Psoas muscle (tissue), 8 donors: ENCODE measurements around the gene LRRIQ4. TPM values are rescaled to one million over a fixed set of nuclear protein-coding genes. Genes with fewer than 3 reads are reported as not detected.

Experiments used
- ATAC-seq, 4 donors: fragments of 200-7000 bp; cut with Tn5 transposase; one replicate each; pipeline ENCODE4 v1.9.1; 2020; ENCODE audit warnings: moderate library complexity in 3 of 4, mild to moderate bottlenecking in 2 of 4
- DNase-seq, 2 donors: peaks; one replicate each; pipeline ENCODE4 v3.0.0-alpha.2; 2020
- H3K27ac ChIP-seq: fragments of 200-600 bp; one replicate; pipeline ENCODE4 v1.8.0; 2022
- H3K27me3 ChIP-seq, 3 donors: fragments of 200-600 bp in 1 of 3; one replicate each; pipeline versions ENCODE4 v1.6.1 to v1.8.0; 2013 to 2022; ENCODE audit warnings: low read length in 2 of 3, mild to moderate bottlenecking in 2 of 3, moderate library complexity in 1 of 3; ENCODE audit not compliant: insufficient read depth in 3 of 3
- H3K36me3 ChIP-seq, 2 donors: fragments of 200-600 bp in 1 of 2; one replicate each; pipeline versions ENCODE4 v1.6.1 to v1.8.0; 2013 to 2022; ENCODE audit warnings: low read depth in 1 of 2, mild to moderate bottlenecking in 1 of 2, moderate library complexity in 1 of 2; ENCODE audit not compliant: insufficient read depth in 1 of 2
- H3K4me1 ChIP-seq: fragments of 200-600 bp; one replicate; pipeline ENCODE4 v1.8.0; 2022
- H3K4me3 ChIP-seq: fragments of 200-600 bp; one replicate; pipeline ENCODE4 v1.8.0; 2022; ENCODE audit warnings: mild to moderate bottlenecking
- H3K9me3 ChIP-seq: fragments of 200-600 bp; one replicate; pipeline ENCODE4 v1.8.0; 2022
- WGBS, 3 donors: extraction: QIAGEN DNeasy Blood & Tissue Kit; methylation state at CpG; one replicate each; pipeline versions ENCODE4 v1.1.6 to v1.1.7; 2013; 5-methylcytosine and 5-hydroxymethylcytosine counted together
- intact Hi-C, 2 donors: fragments of 100-400 bp; cut with DNase I; formaldehyde crosslinking; loops; one replicate each; pipeline versions ENCODE4 v1.11.0 to v1.14.2; 2022
- polyA plus RNA-seq, 3 donors: library from polyadenylated mRNA; stranded (reverse); fragments of 200-250 nt; gene quantifications; one replicate each; pipeline ENCODE4 v1.2.3, GENCODE V29; 2013
- total RNA-seq, 4 donors: library from RNA; stranded (reverse); fragmentation: NEBNext Ultra II Directional in 2 of 4; extraction: Animal tissue kit (Norgen Biotek cat#: 25700) in 2 of 4; gene quantifications; one replicate each; pipeline versions ENCODE4 v1.2.1 to v1.2.4, GENCODE V29; 2021 to 2023
- TF ChIP-seq, protein P1 (sequence below): fragments of 200-600 bp; IDR thresholded peaks from one replicate; pipeline ENCODE4 v1.8.0; 2022; ENCODE audit warnings: antibody characterized with exemption
- donor health status: healthy with polysubstance abuse.
- donor health status: DM: no; HTN: no; CAD: no; lungs with moderate emphysema.
- donor health status: Bipolar disorder and iron deficiency.
- donor health status: healthy.
- donor health status: DM: yes; HTN: yes; CAD: no.
- donor health status: DM: no; HTN: no; CAD: no.
- donor health status: DM: no; HTN: no; CAD: no.
- donor health status: DM: yes; HTN: yes; CAD: no.

The LRRIQ4 gene
- total and polyA plus RNA-seq, 7 donors, result 0.01 TPM; not detected in 6

- TF ChIP-seq, protein P1, sequence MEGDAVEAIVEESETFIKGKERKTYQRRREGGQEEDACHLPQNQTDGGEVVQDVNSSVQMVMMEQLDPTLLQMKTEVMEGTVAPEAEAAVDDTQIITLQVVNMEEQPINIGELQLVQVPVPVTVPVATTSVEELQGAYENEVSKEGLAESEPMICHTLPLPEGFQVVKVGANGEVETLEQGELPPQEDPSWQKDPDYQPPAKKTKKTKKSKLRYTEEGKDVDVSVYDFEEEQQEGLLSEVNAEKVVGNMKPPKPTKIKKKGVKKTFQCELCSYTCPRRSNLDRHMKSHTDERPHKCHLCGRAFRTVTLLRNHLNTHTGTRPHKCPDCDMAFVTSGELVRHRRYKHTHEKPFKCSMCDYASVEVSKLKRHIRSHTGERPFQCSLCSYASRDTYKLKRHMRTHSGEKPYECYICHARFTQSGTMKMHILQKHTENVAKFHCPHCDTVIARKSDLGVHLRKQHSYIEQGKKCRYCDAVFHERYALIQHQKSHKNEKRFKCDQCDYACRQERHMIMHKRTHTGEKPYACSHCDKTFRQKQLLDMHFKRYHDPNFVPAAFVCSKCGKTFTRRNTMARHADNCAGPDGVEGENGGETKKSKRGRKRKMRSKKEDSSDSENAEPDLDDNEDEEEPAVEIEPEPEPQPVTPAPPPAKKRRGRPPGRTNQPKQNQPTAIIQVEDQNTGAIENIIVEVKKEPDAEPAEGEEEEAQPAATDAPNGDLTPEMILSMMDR, result no peak
- intact Hi-C loops, result no loop called here
- WGBS, 3 donors, result 80 to 89% (median 84%) methylated on average over 4 of the region's 4 CpGs
- H3K36me3 ChIP-seq, result no peaks in the 10 kb centered on the region
- no peak overlapping the region for H3K4me3 ChIP-seq
- ATAC-seq (no peak), DNase-seq (no peak)
- H3K4me1 ChIP-seq, result no peaks in the 10 kb centered on the region
- H3K27ac ChIP-seq, result no peak overlapping the region
- H3K9me3 ChIP-seq, result no peaks in the 10 kb centered on the region
- no peaks in the 10 kb centered on the region for H3K27me3 ChIP-seq
These were observed 15.0 kb downstream of the LRRIQ4 start for GRCh38 chr3:169827712-169828111.

DNA sequence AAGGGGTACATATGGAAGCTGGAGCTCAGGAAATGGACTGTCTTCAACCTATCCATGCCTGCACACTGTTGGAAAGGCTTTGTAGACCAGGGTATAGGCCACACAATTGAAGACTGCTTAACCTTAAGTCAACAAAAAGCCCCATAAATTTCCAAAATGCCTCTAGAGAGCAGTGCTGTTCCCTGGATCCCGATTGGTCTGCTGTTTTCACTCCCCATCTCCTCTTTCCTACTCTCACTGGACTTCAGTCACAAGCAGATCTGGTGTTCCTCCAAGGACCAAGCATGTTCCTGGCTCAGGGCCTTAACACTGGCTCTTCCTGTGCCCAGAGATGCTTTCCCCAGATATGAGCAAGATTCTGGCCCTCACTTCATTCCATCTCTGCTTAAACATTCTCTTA, 22.9 kb downstream of the LRRIQ4 start:
- Histone ChIP-seq H3K36me3 (no peaks in the 10 kb centered on the region), H3K4me1 (no peaks in the 10 kb centered on the region), H3K27ac (no peak overlapping the region), H3K27me3 (peaks cover 0 to 2% (median 0%) of the 10 kb centered on the region in 3 donors), H3K4me3 (no peak overlapping the region), H3K9me3 (no peaks in the 10 kb centered on the region)
- TF ChIP-seq, protein P1, result no peak
- intact Hi-C loops, result no loop called here
- 20 to 33% (median 28%) methylated on average over 1 of the region's 1 CpG for WGBS, 3 donors
- DNase-seq (no peak), ATAC-seq (no peak)

DNA sequence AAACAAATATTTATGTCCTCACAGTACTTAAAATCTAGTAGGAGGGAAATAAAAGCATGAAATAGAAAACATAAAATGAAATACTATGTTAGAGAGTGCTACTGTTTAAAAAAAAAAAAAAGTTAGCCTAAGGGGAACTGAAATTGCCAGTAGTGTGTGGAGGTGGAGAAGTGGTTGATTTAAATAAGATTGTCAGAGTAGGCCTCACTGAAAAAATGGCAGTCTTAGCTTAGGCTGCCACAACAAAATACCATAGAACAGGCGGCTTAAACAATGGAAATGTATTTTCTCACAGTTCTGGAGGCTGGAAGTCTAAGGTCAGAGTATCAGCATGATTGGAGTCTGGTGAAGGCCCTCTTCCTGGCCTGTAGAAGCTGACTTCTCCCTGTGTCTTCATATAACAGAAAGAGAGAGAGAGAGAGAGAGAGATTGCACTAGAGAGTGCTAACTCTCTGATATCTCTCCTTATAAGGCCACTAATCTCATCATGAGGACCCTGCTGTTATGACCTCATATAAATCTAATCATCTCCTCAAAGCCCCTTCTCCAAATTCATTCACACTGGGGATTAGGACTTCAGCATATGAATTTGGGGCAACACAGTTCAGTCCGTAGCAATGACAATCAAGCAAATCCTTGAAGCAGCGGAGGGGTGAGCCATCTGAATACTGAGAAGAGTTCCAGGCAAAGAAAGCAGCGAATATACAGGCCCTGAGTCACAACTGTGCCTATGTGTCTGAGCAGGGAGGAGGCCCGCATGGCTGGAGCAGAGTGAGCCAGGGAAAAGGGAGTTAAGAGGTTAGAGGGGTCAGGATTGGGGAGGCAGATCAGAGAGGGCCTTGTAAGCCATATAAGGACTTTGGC, 23.6 kb downstream of the LRRIQ4 start:
- no peaks in the 10 kb centered on the region for H3K36me3 ChIP-seq
- no peaks in the 10 kb centered on the region for H3K4me1 ChIP-seq
- H3K27me3 ChIP-seq, result peaks cover 0 to 2% (median 0%) of the 10 kb centered on the region in 3 donors
- no peaks in the 10 kb centered on the region for H3K9me3 ChIP-seq
- H3K27ac ChIP-seq, result no peak overlapping the region
- ATAC-seq (no peak), DNase-seq (no peak)
- 72 to 83% (median 78%) methylated on average over 5 of the region's 5 CpGs for whole genome bisulfite sequencing, 3 donors
- TF ChIP-seq, protein P1, result no peak
- intact Hi-C loops, result no loop called here
- H3K4me3 ChIP-seq, result no peak overlapping the region

GRCh38 chr3:169836942-169837275, 24.2 kb downstream of the LRRIQ4 start:
- 73 to 84% (median 81%) methylated on average over 3 of the region's 3 CpGs for WGBS, 3 donors
- no peak for DNase-seq

More at GRCh38 chr3:169836942-169837275, 24.2 kb downstream of the LRRIQ4 start:
- no peaks in the 10 kb centered on the region for H3K9me3 ChIP-seq
- intact Hi-C loops, result no loop called here
- H3K4me1 ChIP-seq, result no peaks in the 10 kb centered on the region
- ATAC-seq, result no peak
- TF ChIP-seq, protein P1, result no peak
- no peaks in the 10 kb centered on the region for H3K36me3 ChIP-seq
- H3K27me3 ChIP-seq, result peaks cover 0 to 2% (median 0%) of the 10 kb centered on the region in 3 donors
- no peak overlapping the region for H3K27ac ChIP-seq
- H3K4me3 ChIP-seq, result no peak overlapping the region
